ENCODE data around the gene PSD4. TPM values are rescaled to one million over a fixed set of nuclear protein-coding genes. Genes with fewer than 3 reads are reported as not detected.
A peak's percentile ranks its signal among the peaks of the same experiment; 100 is the strongest.

PSD4 gene
- total and polyA plus RNA-seq, 12 donors: 19.2 to 164 (median 70.5) TPM

DNA sequence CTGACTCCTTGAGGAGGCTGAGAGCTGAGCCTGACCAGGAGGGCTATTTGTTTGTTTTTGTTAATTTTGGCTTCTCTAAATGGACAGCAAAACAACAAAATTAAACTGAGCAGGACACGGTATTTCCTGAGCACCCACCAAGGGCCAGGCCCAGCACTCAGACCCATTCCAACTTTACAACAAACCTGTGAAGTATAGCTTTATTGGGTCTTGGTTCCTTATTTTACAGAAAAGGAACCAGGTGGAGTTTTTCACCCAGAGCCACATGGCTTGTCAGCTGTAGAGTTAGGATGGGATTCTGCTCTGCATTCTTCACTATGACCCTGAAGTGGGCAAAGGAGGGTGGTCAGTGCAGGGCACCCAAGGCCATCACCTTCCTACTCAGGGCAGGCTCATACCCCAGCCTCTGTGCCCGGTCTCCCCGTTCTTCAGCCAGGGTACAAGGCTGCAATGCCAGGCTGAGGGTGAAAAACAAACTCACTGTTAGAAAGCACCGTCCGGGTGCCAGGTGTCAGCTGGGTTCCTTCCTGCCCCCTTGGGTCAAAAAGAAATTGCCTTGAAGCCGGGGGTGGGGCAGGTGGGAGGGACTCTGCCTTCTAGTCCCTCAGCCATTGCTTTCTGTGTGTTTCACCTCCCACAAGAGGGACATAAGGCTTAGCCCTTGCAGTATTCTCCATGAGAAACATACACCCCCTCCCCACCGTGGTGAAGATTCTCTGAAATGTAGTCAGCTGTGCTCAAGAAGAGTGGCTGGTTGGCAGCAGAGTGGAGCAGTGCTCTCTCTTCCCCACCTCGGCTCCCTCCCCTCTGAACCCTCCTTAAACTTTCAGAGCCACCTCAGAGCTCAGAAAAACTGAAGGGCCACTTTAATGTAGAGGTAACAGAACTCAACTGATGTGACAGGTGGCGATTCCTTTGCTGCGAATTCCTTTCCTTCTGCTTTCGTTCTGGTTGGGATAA is 2.2 kb downstream of the PSD4 start:
- Histone ChIP-seq H3K4me1 (replicated peaks in 1 of 2) (peaks cover 16 to 25% of the 10 kb centered on the region in 2 donors), H3K36me3 (replicated peaks in 1 of 2) (no peaks in the 10 kb centered on the region), H3K27me3 (no peaks in the 10 kb centered on the region), H3K9me3 (replicated peaks in 1 of 3) (no peaks in the 10 kb centered on the region), H3K4me3 (no peak overlapping the region), H3K27ac (peak overlapping the region in 1 of 5 donors; percentile 9)
- DNase-seq: peak in 1 of 7 donors; percentile 9
- intact Hi-C loops (cut with DNase I): no loop called here
- no peak for TF ChIP-seq POLR2A (IDR thresholded peaks at IDR 0.05)
- TF ChIP-seq, protein P1, sequence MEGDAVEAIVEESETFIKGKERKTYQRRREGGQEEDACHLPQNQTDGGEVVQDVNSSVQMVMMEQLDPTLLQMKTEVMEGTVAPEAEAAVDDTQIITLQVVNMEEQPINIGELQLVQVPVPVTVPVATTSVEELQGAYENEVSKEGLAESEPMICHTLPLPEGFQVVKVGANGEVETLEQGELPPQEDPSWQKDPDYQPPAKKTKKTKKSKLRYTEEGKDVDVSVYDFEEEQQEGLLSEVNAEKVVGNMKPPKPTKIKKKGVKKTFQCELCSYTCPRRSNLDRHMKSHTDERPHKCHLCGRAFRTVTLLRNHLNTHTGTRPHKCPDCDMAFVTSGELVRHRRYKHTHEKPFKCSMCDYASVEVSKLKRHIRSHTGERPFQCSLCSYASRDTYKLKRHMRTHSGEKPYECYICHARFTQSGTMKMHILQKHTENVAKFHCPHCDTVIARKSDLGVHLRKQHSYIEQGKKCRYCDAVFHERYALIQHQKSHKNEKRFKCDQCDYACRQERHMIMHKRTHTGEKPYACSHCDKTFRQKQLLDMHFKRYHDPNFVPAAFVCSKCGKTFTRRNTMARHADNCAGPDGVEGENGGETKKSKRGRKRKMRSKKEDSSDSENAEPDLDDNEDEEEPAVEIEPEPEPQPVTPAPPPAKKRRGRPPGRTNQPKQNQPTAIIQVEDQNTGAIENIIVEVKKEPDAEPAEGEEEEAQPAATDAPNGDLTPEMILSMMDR (IDR thresholded peaks at IDR 0.05): no peak
- 56 to 71% (median 59%) methylated on average over 7 to 11 of the region's 11 CpGs for WGBS, 4 donors

DNA sequence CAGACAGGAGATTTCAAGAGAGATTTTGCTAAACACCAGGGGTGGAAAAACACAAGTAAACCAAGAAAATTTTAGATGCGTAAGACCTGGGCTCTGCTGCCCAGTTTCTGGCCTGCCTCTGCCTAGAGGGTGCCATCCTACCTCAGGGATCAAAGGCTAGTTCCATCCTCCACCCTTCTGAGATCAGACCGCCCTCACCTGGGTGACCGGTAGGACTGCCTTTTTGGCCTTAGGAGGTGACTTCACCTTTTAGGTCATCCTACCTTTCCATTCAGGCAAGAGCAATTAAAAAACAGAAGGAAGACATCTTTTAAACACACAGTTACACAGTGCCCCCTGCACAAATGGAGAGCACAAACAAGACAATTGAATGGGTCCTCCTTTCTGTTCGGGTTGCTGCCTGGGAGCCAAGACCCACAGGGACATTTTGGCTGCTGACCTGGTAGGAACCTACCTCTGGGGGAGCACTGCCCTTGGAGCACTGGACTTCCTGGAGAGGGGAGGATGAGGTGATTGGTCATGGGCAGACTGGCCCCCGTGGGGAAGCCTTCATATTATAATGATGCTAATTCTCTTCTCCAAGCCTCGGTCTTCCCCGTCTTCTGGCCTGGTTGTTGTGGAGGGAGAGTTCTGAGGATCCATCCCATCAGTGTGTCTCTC is 3.1 kb downstream of the PSD4 start:
- intact Hi-C loops (cut with DNase I): no loop called here
- no peaks in the 10 kb centered on the region for H3K9me3 ChIP-seq (replicated peaks in 1 of 3)
- DNase-seq: no peak
- WGBS, 4 donors: 93 to 96% (median 95%) methylated on average over 6 to 7 of the region's 7 CpGs
- no peak overlapping the region for H3K4me3 ChIP-seq
- H3K36me3 ChIP-seq (replicated peaks in 1 of 2): no peaks in the 10 kb centered on the region
- TF ChIP-seq, protein P1 (IDR thresholded peaks at IDR 0.05): no peak
- no peak for TF ChIP-seq POLR2A (IDR thresholded peaks at IDR 0.05)
- no peak overlapping the region for H3K27ac ChIP-seq
- H3K27me3 ChIP-seq: no peaks in the 10 kb centered on the region
- peaks cover 24 to 33% of the 10 kb centered on the region in 2 donors for H3K4me1 ChIP-seq (replicated peaks in 1 of 2)

DNA sequence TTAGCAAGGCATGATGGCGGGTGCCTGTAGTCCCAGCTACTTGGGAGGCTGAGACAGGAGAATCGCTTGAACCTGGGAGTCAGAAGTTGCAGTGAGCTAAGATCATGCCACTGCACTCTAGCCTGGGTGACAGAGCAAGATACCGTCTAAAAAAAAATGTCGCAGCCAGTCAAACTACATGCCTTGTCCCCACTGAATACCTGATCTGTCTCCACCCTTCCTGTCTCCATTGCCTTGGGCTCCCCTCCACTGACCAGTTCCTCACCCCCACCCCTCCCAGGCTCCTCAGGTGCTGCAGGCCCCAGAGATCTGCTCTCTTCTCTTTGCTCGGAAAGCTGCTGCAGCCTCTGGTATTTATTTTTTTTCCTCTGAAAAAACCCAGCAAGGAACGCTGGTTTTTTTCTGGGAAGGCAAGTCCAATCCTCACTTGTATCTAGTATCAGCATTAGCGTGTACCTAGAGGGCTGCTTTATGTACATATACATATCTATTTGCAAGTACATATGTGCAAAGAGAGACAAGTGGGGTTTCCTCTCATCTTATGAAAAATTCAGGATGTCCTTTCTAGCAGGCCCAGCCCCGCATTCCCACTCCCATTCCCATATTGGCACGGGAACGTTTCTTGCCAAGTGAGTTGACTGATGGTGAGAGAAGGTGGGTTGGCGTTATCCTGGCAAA is 4.4 kb downstream of the PSD4 start:
- H3K9me3 ChIP-seq (replicated peaks in 1 of 3): no peaks in the 10 kb centered on the region
- intact Hi-C loops (cut with DNase I): no loop called here
- no peak overlapping the region for H3K4me3 ChIP-seq
- TF ChIP-seq, protein P1 (IDR thresholded peaks at IDR 0.05): no peak
- no peak for TF ChIP-seq POLR2A (IDR thresholded peaks at IDR 0.05)
- H3K27me3 ChIP-seq: no peaks in the 10 kb centered on the region
- WGBS, 4 donors: 87 to 94% (median 93%) methylated on average over 11 of the region's 11 CpGs
- H3K27ac ChIP-seq: no peak overlapping the region
- H3K36me3 ChIP-seq (replicated peaks in 1 of 2): peaks cover 0 to 1% of the 10 kb centered on the region in 2 donors
- DNase-seq: no peak
- peaks cover 28 to 39% of the 10 kb centered on the region in 2 donors for H3K4me1 ChIP-seq (replicated peaks in 1 of 2)

DNA sequence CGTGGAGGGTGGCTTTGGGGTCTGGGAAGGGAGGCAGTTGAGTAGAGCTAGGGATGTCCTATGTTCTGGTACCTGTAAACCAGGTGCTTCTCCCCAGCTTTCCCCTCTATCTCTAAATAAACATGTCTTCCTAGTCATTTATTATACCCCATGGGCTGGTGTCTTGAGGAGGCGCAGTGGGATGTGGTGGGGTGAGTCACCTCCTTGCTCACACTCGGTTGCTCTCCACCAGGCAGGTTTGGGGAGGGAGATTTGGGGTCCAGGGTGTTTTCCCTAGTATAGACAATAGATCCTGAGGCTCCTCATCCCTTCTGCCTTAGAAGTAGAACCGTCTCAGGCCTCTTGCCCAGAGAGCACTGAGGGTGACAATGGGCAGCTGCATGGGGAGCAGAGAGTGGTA is 5.1 kb downstream of the PSD4 start:
- TF ChIP-seq, protein P1 (IDR thresholded peaks at IDR 0.05): no peak
- TF ChIP-seq POLR2A (IDR thresholded peaks at IDR 0.05): no peak

More for the DNA sequence above, 5.1 kb downstream of the PSD4 start:
- WGBS, 4 donors: 88 to 97% (median 89%) methylated on average over 4 of the region's 4 CpGs
- Histone ChIP-seq H3K4me3 (no peak overlapping the region), H3K27me3 (no peaks in the 10 kb centered on the region), H3K9me3 (replicated peaks in 1 of 3) (no peaks in the 10 kb centered on the region), H3K36me3 (replicated peaks in 1 of 2) (peaks cover 0 to 5% of the 10 kb centered on the region in 2 donors), H3K27ac (no peak overlapping the region), H3K4me1 (replicated peaks in 1 of 2) (peaks cover 28 to 39% of the 10 kb centered on the region in 2 donors)
- no peak for DNase-seq
- intact Hi-C loops (cut with DNase I): no loop called here

Data from adrenal gland (tissue), 12 donors.